GM21447 (cell line): ENCODE measurements around the gene SPTLC2.
"Not testable (repeated sequence)": the region's sequence is repeated elsewhere in the genome, so short reads cannot be mapped to it uniquely, and the experiment has no call there.

Experiments
- ATAC-seq: cut with Tn5 transposase; IDR thresholded peaks from one replicate; pipeline ENCODE4 v1.9.1; 2021; ENCODE audit not compliant: unreplicated experiment

Gene SPTLC2

DNA sequence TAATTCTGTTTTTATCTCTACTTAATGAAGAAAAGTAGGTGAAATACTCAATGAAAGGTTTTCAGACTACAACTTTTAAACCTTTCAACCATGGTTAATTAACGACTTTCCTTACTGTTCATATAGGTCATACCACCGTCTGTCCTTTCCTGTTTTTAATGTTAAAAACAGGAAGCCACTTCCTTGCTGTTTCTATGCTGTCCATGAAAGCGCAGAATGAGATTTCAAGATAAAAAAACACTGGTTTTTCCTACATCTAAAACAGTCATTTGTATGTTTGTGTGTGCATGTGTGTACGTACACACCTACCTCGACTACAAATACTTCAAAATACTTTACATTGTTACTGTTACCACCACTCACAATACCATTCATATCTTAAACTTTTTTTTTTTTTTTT is 27.3 kb downstream of the SPTLC2 start:
- no peak for ATAC-seq

DNA sequence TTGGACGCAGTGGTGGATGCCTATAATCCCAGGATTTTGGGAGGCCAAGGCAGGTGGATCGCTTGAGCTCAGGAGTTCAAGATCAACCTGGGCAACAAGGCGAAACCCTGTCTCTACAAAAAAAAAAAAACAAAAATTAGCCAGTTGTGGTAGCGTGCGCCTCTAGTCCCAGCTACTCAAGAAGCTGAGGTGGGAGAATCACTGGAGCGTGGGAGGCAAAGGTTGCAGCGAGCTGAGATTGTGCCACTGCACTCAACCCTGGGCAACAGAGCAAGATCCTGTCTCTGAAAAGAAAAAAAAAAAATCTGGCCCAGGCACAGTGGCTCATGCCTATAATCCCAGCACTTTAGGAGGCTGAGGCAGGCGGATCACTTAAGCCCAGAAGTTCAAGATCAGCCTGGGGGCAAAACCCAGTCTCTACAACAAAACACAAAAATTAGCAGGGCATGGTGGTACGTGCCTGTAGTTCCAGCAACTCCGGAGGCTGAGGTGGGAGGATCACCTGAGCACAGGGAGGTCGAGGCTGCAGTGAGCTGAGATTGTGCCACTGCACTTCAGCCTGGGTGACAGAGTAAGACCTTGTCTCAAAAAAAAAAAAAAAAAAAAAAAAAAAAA is 27.9 kb downstream of the SPTLC2 start:
- ATAC-seq: not testable (repeated sequence)

DNA sequence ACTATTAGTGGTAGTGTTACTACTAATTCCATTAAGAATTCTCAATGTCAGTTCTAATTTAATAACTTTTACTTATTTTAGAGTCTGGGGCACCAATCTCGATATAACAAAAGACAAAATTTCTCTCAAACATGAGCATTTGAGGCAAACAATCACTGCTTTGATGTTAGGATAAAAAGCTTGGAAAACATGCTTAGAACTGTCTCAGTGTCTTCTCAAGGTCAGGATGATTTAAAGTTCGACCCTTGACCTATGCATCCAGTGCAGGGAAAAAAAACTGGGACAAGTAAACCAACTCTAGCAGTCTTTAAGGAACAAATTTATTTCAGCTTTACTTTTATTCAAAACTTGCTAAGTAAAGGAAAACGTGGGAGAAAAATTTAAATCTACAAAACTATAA is 31.1 kb downstream of the SPTLC2 start:
- no peak for ATAC-seq

GRCh38 chr14:77584809-77585208 is 31.6 kb downstream of the SPTLC2 start:
- no peak for ATAC-seq

- ATAC-seq: no peak
Observed at GRCh38 chr14:77583657-77584056, 32.8 kb downstream of the SPTLC2 start.

DNA sequence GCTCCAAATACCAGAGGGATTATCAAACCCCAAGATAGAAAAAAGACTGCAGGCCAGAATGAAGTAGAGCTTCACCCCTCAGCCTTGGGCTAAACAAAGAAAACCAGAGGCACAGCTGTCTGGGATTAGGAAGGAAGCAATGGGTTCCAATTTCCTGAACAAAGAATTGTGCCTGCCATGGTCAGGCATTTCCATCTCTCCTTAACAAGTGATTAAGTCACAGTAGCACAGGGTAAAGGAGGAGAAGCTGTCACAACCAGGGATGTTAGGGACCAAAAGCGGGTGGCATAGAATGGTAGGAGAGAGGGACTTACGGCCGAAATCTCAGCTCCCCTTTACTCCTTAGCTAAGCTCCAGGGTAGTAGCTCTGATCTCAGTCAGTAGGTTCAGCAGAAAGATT is 33.9 kb downstream of the SPTLC2 start:
- no peak for ATAC-seq

- ATAC-seq: peak; percentile 99
Observed at GRCh38 chr14:77580964-77581505, 35.4 kb downstream of the SPTLC2 start.

GRCh38 chr14:77580477-77580876 is 36.0 kb downstream of the SPTLC2 start:
- ATAC-seq: peak; percentile 13

DNA sequence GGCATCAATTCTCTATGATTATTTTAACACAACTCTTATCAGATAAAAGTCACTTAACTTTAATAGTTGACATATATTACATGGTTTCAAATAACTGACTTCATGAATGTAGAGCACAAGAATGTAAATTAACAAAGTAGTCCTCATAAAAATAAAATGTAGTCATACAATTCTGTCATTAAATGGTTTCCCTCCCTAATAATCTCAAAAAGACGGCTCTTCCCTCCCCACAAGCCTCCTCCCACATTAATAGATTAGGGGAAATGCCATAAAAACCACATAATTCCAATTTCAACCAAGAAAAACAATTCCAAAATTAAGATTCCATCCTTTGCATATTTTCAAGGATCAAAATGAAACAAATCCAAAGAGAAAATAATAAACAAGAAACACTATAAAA is 36.7 kb downstream of the SPTLC2 start:
- no peak for ATAC-seq

DNA sequence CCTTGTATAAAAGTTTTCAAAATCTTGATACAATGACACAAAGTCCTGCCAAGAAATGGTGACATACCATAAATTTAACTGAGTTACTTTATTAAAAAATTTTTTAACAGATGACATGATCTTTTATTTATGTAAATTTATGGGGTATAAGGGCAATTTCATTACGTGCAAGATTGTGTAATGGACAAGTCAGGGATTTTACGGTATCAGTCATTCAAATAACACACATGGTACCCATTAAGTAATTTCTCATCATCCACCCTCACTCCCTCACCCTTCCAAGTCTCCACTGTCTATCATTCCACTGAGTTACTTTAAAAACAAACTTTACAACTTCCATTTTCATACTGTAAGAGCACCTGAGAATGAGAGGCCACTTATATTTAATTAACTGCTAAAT is 37.4 kb downstream of the SPTLC2 start:
- ATAC-seq: no peak

DNA sequence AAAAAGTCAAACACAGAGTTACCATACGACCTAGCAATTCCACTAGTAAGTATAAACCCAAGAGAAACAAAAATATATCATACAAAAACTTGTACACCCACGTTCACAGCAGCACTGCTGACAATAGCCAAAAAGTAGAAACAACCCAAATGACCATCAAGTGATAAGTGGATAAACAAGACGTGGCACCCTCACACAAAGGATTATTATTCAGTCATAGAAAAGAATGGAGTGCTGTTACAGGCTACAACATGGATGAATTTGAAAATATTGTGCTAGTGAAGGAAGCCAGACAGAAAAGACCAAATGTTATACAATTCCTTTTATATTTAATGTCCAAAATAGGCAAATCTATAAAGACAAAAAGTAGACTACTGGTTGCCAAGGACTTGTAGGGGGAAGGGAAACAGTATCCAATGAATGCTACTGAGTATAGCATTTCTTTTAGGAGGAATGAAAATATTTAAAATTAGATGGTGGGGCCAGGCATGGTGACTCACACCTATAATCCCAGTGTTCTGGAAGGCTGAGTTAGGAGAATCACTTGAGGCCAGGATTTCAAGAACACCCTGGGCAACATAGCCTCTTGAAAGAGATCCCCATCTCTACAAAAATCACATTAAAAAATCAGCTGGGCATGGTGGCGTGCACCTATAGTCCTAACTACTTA is 41.9 kb downstream of the SPTLC2 start:
- no peak for ATAC-seq

DNA sequence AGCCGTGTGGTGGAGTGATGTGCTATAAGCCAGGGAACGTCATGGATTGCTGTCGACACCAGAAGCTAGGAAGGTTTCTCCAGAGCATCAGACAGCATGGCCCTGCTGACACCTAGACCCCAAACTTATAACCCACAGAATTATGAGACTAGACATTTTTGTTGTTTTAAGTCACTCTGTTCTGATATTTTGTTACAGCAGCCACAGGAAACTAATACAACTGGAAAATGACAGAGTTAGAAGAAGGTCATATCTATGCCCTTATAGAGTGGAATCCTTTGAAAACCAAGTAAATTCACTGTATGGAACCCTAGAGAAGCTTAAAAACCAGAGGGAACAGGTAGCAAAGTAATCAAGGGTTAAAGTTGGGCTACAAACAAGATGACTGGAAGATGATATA is 42.5 kb downstream of the SPTLC2 start:
- no peak for ATAC-seq

GRCh38 chr14:77570706-77571268 is 45.6 kb downstream of the SPTLC2 start:
- ATAC-seq: no peak

DNA sequence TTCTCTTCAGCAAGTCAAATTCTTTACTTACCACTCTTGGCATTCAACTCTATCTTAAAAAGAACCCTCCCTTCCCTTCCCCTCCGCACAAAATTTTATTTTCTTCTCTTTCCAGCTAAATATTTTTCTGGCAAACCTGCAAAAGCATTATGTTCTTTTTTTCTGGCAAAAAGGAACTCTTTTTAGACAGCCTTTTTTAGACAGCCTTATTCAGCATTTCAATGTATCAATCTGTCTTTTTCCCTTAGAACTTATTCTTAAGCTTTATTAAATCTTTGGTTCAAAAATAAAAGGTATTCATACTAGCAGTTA is 50.5 kb downstream of the SPTLC2 start:
- no peak for ATAC-seq

GRCh38 chr14:77565289-77565993 is 51.0 kb downstream of the SPTLC2 start:
- ATAC-seq: no peak

DNA sequence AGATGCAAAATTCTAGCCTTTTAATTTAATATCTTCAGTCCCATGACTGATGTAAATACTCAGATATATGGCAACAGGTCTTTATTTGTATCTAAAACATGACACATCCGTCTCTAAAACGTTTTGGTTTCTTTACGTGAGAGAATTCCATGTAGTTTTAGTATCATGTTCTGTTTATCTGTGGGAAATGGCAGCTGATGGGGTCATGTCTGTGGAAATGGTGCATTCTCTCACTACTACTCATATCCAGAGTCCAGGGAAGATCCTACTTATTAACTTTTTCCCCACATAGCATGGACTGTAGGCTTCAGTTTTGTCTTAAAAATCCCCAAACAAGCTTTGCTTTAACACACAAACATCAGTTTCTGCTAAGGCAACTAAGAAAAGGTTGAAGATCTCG is 53.8 kb downstream of the SPTLC2 start:
- ATAC-seq: no peak

- ATAC-seq: no peak
Observed at GRCh38 chr14:77561881-77562280, 54.6 kb downstream of the SPTLC2 start.

DNA sequence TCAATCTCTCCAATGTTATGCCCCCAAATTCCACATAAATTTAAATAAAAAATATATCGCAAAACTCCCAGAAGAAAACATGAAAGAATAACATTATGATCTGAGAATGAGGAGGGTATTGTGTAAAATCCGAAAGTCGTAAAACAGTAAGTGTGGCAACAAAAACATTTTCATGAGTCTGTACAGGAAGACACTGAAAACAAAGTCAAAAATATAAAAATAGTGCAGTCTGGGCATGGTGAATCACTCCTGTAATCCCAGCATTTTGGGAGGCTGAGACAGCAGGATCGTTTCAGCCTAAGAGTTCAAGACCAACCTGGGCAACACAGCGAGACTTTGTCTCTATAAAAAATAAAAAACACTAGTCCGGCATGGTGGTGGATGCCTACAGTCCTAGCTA is 57.1 kb downstream of the SPTLC2 start:
- no peak for ATAC-seq

GRCh38 chr14:77557391-77557790 is 59.0 kb downstream of the SPTLC2 start:
- peak; percentile 34 for ATAC-seq

DNA sequence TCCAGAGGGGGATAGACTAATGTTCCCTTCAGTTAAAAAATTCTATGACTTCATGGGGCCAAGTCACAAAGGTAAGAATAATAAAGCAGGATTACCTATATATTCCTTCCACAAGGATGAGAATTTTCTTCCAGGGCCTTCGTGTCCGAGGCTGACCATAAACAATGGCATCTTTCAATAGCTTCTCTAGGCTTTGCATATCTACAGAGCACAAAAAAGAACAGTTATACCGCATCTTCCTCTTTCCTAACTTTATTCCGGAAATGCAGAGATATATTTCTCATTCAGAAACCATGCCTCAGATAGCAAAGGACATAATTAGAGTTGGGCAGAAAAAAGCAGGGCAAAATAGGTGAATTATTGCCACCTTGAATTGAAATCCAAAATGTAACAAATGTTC is 59.5 kb downstream of the SPTLC2 start:
- peak; percentile 50 for ATAC-seq

DNA sequence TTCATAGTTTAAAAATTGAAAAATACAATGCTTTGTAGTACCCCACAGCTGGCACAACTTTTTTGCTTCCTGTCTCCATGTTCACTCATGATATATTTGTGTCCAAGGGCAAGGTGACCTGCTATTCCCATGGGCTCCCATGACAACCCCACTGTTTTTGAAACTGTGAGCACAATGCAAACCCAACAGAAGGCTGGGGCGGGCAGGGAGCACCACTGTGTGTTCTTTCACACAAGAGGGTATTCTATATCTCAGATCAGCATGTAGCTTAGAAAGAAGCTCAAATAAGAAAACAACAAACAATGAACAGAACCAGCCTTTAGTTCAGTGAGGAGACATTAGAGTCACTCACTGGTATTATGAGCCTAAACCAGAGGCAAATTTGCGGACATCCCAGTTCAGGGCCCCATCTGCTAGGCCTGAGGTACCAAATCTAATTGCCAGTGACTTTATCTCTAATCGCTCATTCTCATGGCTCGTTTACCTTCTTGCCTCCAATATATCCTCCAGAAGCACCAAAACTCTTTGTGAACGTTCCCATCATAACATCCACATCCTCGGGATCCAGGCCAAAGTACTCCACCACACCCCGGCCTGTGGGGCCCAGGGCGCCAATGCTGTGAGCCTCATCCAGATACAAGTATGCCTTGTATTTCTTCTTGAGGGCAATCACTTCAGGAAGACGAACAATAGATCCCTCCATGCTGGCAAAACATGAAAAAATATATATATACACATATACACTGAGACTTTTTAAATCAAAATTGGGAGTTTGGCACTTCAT is 61.4 kb downstream of the SPTLC2 start:
- ATAC-seq: peak; percentile 24
